Urothelium cell line (cell line): ENCODE results near the gene PLCG2.
"Not testable (repeated sequence)": the region's sequence is repeated elsewhere in the genome, so short reads cannot be mapped to it uniquely, and the experiment has no call there.

Source experiments
- DNase-seq: peaks from one replicate; pipeline ENCODE4 v3.0.0; 2011; ENCODE audit warnings: low spot score, mixed read lengths
- FAIRE-seq: peaks from 2 replicates; lab custom pipeline; 2011; peaks lifted over from hg19 to GRCh38; lab: Jason Lieb, UNC

The PLCG2 gene

GRCh38 chr16:81752876-81753227, 26.2 kb upstream of the PLCG2 start:
- DNase-seq (no peak), FAIRE-seq (no peak)

GRCh38 chr16:81754858-81755257, 24.2 kb upstream of the PLCG2 start:
- FAIRE-seq (no peak), DNase-seq (no peak)

GRCh38 chr16:81755915-81756614, 23.0 kb upstream of the PLCG2 start:
- no peak for FAIRE-seq
- DNase-seq, result no peak

GRCh38 chr16:81756615-81757356, 22.3 kb upstream of the PLCG2 start:
- FAIRE-seq, result no peak

GRCh38 chr16:81758376-81758775, 20.7 kb upstream of the PLCG2 start:
- DNase-seq, result peak; percentile 38

More at GRCh38 chr16:81756615-81757356, 22.3 kb upstream of the PLCG2 start:
- DNase-seq, result no peak

GRCh38 chr16:81762322-81762721, 16.8 kb upstream of the PLCG2 start:
- DNase-seq, FAIRE-seq: not testable (repeated sequence)

More at GRCh38 chr16:81758376-81758775, 20.7 kb upstream of the PLCG2 start:
- no peak for FAIRE-seq

- FAIRE-seq (no peak), DNase-seq (no peak)
Measured at GRCh38 chr16:81765111-81765919, 13.8 kb upstream of the PLCG2 start.

- DNase-seq (no peak), FAIRE-seq (no peak)
Measured at GRCh38 chr16:81765969-81766368, 13.1 kb upstream of the PLCG2 start.

GRCh38 chr16:81767987-81768592, 11.0 kb upstream of the PLCG2 start:
- DNase-seq, result no peak
- FAIRE-seq, result no peak

- DNase-seq (no peak), FAIRE-seq (no peak)
Measured at GRCh38 chr16:81770008-81770407, 9.1 kb upstream of the PLCG2 start.

GRCh38 chr16:81774348-81774747, 4.7 kb upstream of the PLCG2 start:
- DNase-seq (no peak), FAIRE-seq (no peak)

GRCh38 chr16:81775570-81775969, 3.5 kb upstream of the PLCG2 start:
- DNase-seq (no peak), FAIRE-seq (no peak)

GRCh38 chr16:81778231-81778630, 860 bp upstream of the PLCG2 start:
- DNase-seq (no peak), FAIRE-seq (no peak)

- FAIRE-seq (no peak), DNase-seq (peak; percentile 36)
Measured at GRCh38 chr16:81779536-81780320, 637 bp downstream of the PLCG2 start.

GRCh38 chr16:81780350-81780749, 1.3 kb downstream of the PLCG2 start:
- DNase-seq (no peak), FAIRE-seq (no peak)

- DNase-seq (no peak), FAIRE-seq (no peak)
Measured at GRCh38 chr16:81782236-81782635, 3.1 kb downstream of the PLCG2 start.

- FAIRE-seq, result no peak
Measured at GRCh38 chr16:81784072-81784795, 5.1 kb downstream of the PLCG2 start.

GRCh38 chr16:81785138-81785924, 6.2 kb downstream of the PLCG2 start:
- FAIRE-seq (no peak), DNase-seq (no peak)

More at GRCh38 chr16:81784072-81784795, 5.1 kb downstream of the PLCG2 start:
- no peak for DNase-seq

- FAIRE-seq (no peak), DNase-seq (no peak)
Measured at GRCh38 chr16:81786321-81786720, 7.2 kb downstream of the PLCG2 start.
